NCI-H2196 (cell line): ENCODE measurements around the gene WSB2.

Experiments
- DNase-seq: peaks from one replicate; lab custom pipeline; 2025; ENCODE audit not compliant: unreplicated experiment; lab: John Stamatoyannopoulos, UW

Gene WSB2

GRCh38 chr12:117994551-117995438 is 66.2 kb downstream of the WSB2 start:
- DNase-seq = no peak

GRCh38 chr12:117986705-117987469 is 74.1 kb downstream of the WSB2 start:
- DNase-seq = no peak

- no peak for DNase-seq
Observed at GRCh38 chr12:117985182-117985581, 75.8 kb downstream of the WSB2 start.
